ENCODE results near the gene RTKN2.
"Not testable (repeated sequence)": the region's sequence is repeated elsewhere in the genome, so short reads cannot be mapped to it uniquely, and the experiment has no call there.

- TF ChIP-seq CTCF, POLR2AphosphoS5, EP300 (IDR thresholded peaks at IDR 0.05): not testable (repeated sequence)
Observed at GRCh38 chr10:62281348-62281747, 12.7 kb upstream of the RTKN2 start.
